RWPE1 (cell line): ENCODE results near the gene BCL6B.
A peak's percentile ranks its signal among the peaks of the same experiment; 100 is the strongest.

Experiments
- CTCF ChIA-PET: fragments of 350-600 bp; sonication (Branson Sonifier 250); formaldehyde crosslinking; extraction: SDS; loops from one replicate; lab custom pipeline; 2021; lab: Yijun Ruan, JAX
- POLR2A ChIA-PET: fragments of 400-600 bp; formaldehyde crosslinking; extraction: SDS; loops from one replicate; lab custom pipeline; 2020; ENCODE audit warnings: antibody characterized with exemption; ENCODE audit not compliant: low non-redundant PET; lab: Yijun Ruan, JAX
- DNase-seq: peaks from one replicate; pipeline ENCODE4 v3.0.0; 2012; ENCODE audit warnings: low spot score
- H3K27ac ChIP-seq: fragments of 450-650 bp; 2 replicates; pipeline ENCODE4 v1.5.1; 2017
- CTCF ChIP-seq: fragments of 450-650 bp; conservative IDR thresholded peaks from 2 replicates; pipeline ENCODE4 v1.5.1; 2017; ENCODE audit warnings: low read depth, mild to moderate bottlenecking

BCL6B gene

DNA sequence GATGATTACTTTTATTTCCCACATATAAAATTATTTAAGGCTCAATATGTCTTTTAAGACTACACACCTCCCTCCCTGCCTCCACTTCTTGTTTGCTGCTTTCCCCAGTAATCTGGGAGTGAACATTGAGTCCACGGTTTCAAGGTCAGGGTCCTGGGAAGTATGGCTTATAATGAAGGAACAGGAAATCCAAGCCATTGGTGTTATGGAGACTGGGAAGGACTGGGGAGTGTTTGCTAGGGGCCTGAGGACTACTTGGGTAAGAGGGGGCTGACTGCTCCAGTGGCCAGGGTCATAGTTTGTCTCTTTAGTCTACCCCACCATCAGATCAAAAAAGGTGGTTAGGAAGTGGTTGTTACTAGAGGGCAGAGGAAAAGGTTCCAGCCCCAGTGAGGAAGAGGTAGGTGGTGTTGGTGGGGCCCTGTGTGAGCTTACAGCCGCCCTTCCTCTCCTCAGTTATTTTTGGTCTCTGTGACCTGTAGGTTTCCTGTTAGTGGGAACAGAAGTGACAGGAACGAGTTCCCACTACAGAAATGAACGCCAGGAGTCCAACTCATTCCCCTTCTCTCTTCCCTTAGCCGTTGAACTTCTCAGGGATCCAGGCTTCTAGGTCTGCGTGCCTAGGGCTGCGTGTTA, 12.2 kb downstream of the BCL6B start:
- peak overlapping the region; percentile 90 for H3K27ac ChIP-seq
- ChIA-PET CTCF (interaction anchor here (0.6 to 1.6 kb wide), 5 partner anchors 11 to 1031 kb away, joined by 3 to 6 read pairs (median 4); no protein-coding TSS in a partner anchor), POLR2A (interaction anchor here (1.0 to 1.2 kb wide), 3 partner anchors 10 to 108 kb away, joined by 3 to 4 read pairs (median 3); no protein-coding TSS in a partner anchor)
- TF ChIP-seq CTCF, result no peak
- DNase-seq, result no peak

DNA sequence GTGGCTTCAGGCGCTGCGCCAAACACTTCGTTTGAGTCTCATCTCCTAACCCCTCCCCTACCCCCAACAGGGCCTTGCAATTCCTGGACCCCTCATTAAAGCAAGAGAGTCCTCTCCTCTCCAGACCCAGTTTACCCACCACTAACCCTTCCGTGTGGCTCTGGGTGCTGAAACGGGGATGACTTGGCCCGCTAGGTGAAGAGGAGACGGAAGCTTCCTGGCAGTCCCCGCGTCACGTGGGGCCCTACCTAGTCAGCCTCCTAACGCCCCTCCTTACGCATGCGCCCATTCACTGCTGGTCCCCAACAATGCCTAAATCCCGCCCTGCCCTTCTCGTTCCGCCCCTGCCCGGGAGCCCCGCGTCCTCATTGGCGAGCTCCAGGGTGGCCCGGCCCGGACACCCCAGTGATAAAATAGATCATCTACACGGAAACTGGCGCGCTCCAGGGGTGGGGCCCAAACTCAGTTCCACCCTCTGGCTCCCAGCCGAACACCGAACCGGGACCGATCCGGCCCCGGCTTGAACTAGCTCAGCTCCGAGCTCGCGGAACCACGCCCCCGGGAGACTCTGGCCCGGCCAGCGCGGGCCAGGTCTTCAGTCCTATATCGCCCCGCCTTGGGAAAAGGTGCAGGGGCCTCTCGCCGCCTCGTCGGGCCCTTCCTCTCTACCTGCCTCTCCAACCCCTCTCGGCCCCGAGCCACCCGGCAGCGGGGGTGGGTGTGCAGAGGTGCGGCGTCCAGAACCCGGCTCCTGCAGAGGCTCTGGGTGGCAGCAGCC, 12.9 kb downstream of the BCL6B start, which contains the start of gene SLC16A13:
Gene SLC16A13, plus strand, starts transcription at position 425 of the 778 bp plus-strand sequence. CDS start 368 bp downstream, outside the sequence.
- TF ChIP-seq CTCF, result no peak
- ChIA-PET POLR2A (interaction anchor here (1.0 to 1.2 kb wide), 3 partner anchors 10 to 109 kb away, joined by 3 to 4 read pairs (median 3); no protein-coding TSS in a partner anchor), CTCF (interaction anchor here (0.6 to 1.6 kb wide), 5 partner anchors 10 to 1031 kb away, joined by 3 to 6 read pairs (median 4); no protein-coding TSS in a partner anchor)
- peak; percentile 100 for DNase-seq
- peak within 1 kb of the TSS; percentile 90 for H3K27ac ChIP-seq

DNA sequence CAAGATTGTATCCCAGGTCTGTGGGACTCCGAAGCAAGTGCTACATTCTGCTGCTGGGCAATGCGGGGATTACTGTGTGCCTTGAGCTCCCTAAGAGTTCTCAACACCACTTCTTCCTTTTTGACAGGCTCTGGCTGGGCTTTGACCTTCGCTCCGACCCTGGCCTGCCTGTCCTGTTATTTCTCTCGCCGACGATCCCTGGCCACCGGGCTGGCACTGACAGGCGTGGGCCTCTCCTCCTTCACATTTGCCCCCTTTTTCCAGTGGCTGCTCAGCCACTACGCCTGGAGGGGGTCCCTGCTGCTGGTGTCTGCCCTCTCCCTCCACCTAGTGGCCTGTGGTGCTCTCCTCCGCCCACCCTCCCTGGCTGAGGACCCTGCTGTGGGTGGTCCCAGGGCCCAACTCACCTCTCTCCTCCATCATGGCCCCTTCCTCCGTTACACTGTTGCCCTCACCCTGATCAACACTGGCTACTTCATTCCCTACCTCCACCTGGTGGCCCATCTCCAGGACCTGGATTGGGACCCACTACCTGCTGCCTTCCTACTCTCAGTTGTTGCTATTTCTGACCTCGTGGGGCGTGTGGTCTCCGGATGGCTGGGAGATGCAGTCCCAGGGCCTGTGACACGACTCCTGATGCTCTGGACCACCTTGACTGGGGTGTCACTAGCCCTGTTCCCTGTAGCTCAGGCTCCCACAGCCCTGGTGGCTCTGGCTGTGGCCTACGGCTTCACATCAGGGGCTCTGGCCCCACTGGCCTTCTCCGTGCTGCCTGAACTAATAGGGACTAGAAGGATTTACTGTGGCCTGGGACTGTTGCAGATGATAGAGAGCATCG, 15.4 kb downstream of the BCL6B start:
- H3K27ac ChIP-seq, result peak overlapping the region; percentile 30; the same call in 1 of the 2 replicates
- DNase-seq, result no peak
- no peak for TF ChIP-seq CTCF
- CTCF ChIA-PET, result no interaction called here
- POLR2A ChIA-PET, result no interaction called here

DNA sequence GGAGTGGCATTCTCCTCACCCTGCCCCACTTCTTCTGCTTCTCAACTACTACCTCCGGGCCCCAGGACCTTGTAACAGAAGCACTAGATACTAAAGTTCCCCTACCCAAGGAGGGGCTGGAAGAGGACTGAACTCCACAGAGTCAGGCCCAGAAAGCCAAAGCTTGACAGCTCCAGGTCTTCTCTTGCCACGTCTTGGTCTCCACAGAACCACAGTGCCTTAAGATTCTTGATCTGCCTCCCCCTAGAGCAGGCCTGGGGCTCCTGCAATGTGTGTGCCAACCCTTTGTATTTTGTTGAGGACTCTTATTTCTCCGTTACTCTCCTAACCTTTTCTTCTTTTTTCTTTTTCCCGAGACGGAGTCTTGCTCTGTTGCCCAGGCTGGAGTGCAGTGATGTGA, 17.0 kb downstream of the BCL6B start:
- CTCF ChIA-PET, result no interaction called here
- no peak for DNase-seq
- POLR2A ChIA-PET, result no interaction called here
- H3K27ac ChIP-seq, result peak overlapping the region; percentile 14; the same call in 1 of the 2 replicates
- no peak for TF ChIP-seq CTCF

GRCh38 chr17:7041607-7042500, 19.0 kb downstream of the BCL6B start:
- ChIA-PET POLR2A (no interaction called here), CTCF (interaction anchor here (0.6 kb wide), 3 partner anchors 135 to 444 kb away, joined by 3 to 4 read pairs (median 3); no protein-coding TSS in a partner anchor)
- DNase-seq, result no peak
- no peak overlapping the region for H3K27ac ChIP-seq
- no peak for TF ChIP-seq CTCF
